Epithelial cell of proximal tubule (primary cell): Measurements from ENCODE around the gene ZNF511. TPM values are rescaled to one million over a fixed set of nuclear protein-coding genes. Genes with fewer than 3 reads are reported as not detected.

Experiments used
- DNase-seq: peaks from one replicate; pipeline ENCODE4 v3.0.0-alpha.2; 2011; ENCODE audit warnings: low read depth
- H3K4me3 ChIP-seq: 2 replicates; pipeline ENCODE4 v1.5.1; 2011; ENCODE audit warnings: low read depth, mild to moderate bottlenecking, low read length
- CTCF ChIP-seq: conservative IDR thresholded peaks from 2 replicates; pipeline ENCODE4 v1.5.1; 2012; ENCODE audit warnings: low read depth, mild to moderate bottlenecking, low read length
- total RNA-seq: library from RNA; depleted of rRNA; stranded (reverse); fragments of >200 nt; gene quantifications from 2 replicates; pipeline ENCODE4 v1.2.3, GENCODE V29; 2015

ZNF511 gene
- total RNA-seq, 1 donor from 2014 or later = 28.8 TPM

- no peak for DNase-seq
- no peak for TF ChIP-seq CTCF
- no peak overlapping the region for H3K4me3 ChIP-seq
Observed at GRCh38 chr10:133279326-133280226, 29.1 kb upstream of the ZNF511 start.

- H3K4me3 ChIP-seq = no peak overlapping the region
- no peak for DNase-seq
- no peak for TF ChIP-seq CTCF
Observed at GRCh38 chr10:133280391-133281059, 28.2 kb upstream of the ZNF511 start.

- H3K4me3 ChIP-seq = no peak overlapping the region
- TF ChIP-seq CTCF = no peak
- no peak for DNase-seq
Observed at GRCh38 chr10:133281084-133281483, 27.6 kb upstream of the ZNF511 start.

- no peak for DNase-seq
- TF ChIP-seq CTCF = no peak
- no peak overlapping the region for H3K4me3 ChIP-seq
Observed at GRCh38 chr10:133281628-133282372, 26.9 kb upstream of the ZNF511 start.

- no peak overlapping the region for H3K4me3 ChIP-seq
- no peak for TF ChIP-seq CTCF
- no peak for DNase-seq
Observed at GRCh38 chr10:133282846-133283390, 25.8 kb upstream of the ZNF511 start.

- no peak overlapping the region for H3K4me3 ChIP-seq
- DNase-seq = no peak
- no peak for TF ChIP-seq CTCF
Observed at GRCh38 chr10:133283931-133284330, 24.8 kb upstream of the ZNF511 start.
